NCI-H1930 (cell line): Measurements from ENCODE around the gene SAMD4A.

Experiments
- DNase-seq, 2 experiments: peaks; one replicate each; lab custom pipeline; 2025; lab: John Stamatoyannopoulos, UW

Gene SAMD4A

GRCh38 chr14:54706769-54707168, 139.8 kb downstream of the SAMD4A start:
- DNase-seq, result no peak

- no peak for DNase-seq
Observed at GRCh38 chr14:54708161-54708560, 141.2 kb downstream of the SAMD4A start.

GRCh38 chr14:54708982-54709381, 142.1 kb downstream of the SAMD4A start:
- DNase-seq, result no peak

GRCh38 chr14:54709444-54709843, 142.5 kb downstream of the SAMD4A start:
- DNase-seq, result no peak

- no peak for DNase-seq
Observed at GRCh38 chr14:54709867-54710266, 142.9 kb downstream of the SAMD4A start.

- no peak for DNase-seq
Observed at GRCh38 chr14:54711312-54711711, 144.4 kb downstream of the SAMD4A start.

GRCh38 chr14:54711812-54712464, 145.0 kb downstream of the SAMD4A start:
- no peak for DNase-seq

GRCh38 chr14:54712465-54713200, 145.7 kb downstream of the SAMD4A start:
- no peak for DNase-seq

GRCh38 chr14:54713379-54713778, 146.5 kb downstream of the SAMD4A start:
- no peak for DNase-seq

- no peak for DNase-seq
Observed at GRCh38 chr14:54715239-54715638, 148.3 kb downstream of the SAMD4A start.

GRCh38 chr14:54715811-54716210, 148.9 kb downstream of the SAMD4A start:
- DNase-seq, result no peak

- no peak for DNase-seq
Observed at GRCh38 chr14:54716862-54717261, 149.9 kb downstream of the SAMD4A start.

GRCh38 chr14:54718046-54718445, 151.1 kb downstream of the SAMD4A start:
- DNase-seq, result no peak

GRCh38 chr14:54719406-54719805, 152.5 kb downstream of the SAMD4A start:
- no peak for DNase-seq

GRCh38 chr14:54722791-54723432, 156.0 kb downstream of the SAMD4A start:
- DNase-seq, result peak in 1 of 2 experiments; percentile 50

- no peak for DNase-seq
Observed at GRCh38 chr14:54724123-54724522, 157.2 kb downstream of the SAMD4A start.

- no peak for DNase-seq
Observed at GRCh38 chr14:54724676-54725325, 157.9 kb downstream of the SAMD4A start.

- no peak for DNase-seq
Observed at GRCh38 chr14:54725998-54726397, 159.1 kb downstream of the SAMD4A start.

- no peak for DNase-seq
Observed at GRCh38 chr14:54727929-54728328, 161.0 kb downstream of the SAMD4A start.

GRCh38 chr14:54728700-54729527, 162.0 kb downstream of the SAMD4A start:
- DNase-seq, result no peak

- DNase-seq, result no peak
Observed at GRCh38 chr14:54730156-54730961, 163.4 kb downstream of the SAMD4A start.
